Mononuclear cell (primary cell): ENCODE results near the gene EXD1. TPM values are rescaled to one million over a fixed set of nuclear protein-coding genes. Genes with fewer than 3 reads are reported as not detected.
"Not testable (repeated sequence)": the region's sequence is repeated elsewhere in the genome, so short reads cannot be mapped to it uniquely, and the experiment has no call there.

ENCODE experiments used
- H3K27me3 ChIP-seq: 2 replicates; pipeline ENCODE4 v1.6.0; 2011; ENCODE audit warnings: low read length, control low read depth; ENCODE audit not compliant: insufficient read depth
- H3K4me1 ChIP-seq: 2 replicates; pipeline ENCODE4 v1.5.1; 2011; ENCODE audit warnings: mild to moderate bottlenecking, low read length, control low read depth; ENCODE audit not compliant: insufficient read depth
- H3K4me3 ChIP-seq: 2 replicates; pipeline ENCODE4 v1.5.1; 2011; ENCODE audit warnings: mild to moderate bottlenecking, low read length, moderate library complexity
- H3K9me3 ChIP-seq: 2 replicates; pipeline ENCODE4 v1.5.1; 2011; ENCODE audit warnings: low read depth, mild to moderate bottlenecking, control low read depth, low read length
- total RNA-seq: library from RNA; depleted of rRNA; stranded (reverse); fragments of >200 nt; gene quantifications from one replicate; pipeline ENCODE4 v1.2.3, GENCODE V29; 2012

Gene EXD1
- total RNA-seq, 1 donor: not detected

DNA sequence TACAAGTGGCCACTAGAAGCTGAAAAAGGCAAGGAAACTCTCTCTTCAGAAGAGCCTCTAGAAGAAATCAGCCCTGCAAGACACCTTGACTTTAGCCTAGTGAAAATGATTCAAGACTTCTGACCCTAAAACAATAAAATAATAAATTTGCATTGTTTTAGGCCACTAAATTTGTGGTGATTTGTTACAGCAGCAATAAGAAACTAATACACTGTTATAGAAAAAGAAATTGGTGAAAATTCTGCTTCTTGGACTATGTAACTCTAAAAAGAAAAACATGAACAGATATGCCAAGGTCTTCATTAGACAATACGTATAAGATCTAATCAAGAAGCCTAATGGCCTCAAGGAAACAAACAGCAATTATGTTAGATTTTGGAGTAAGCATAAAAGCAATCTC lies 36.1 kb downstream of the EXD1 start:
- Histone ChIP-seq H3K4me1 (no peaks in the 10 kb centered on the region), H3K4me3 (no peak overlapping the region), H3K27me3 (no peaks in the 10 kb centered on the region), H3K9me3 (no peaks in the 10 kb centered on the region)

DNA sequence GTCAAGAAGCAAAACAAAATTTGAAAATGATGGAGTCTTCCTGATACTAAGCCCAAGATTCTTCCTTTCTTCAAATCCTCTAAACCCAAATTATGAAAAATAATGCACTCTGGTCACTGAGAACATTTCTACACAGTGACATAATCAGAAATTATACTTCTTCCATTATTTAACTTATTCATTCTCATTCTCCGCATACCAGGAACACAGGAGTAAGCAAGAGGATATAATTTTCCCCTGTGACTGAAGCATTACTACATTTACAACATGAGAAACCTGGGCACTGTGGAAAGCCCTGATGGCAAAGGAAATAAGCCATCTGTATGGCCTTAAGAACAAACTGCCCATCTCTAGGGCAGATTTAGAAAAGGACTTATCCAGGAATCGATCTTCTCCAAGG lies 47.0 kb downstream of the EXD1 start:
- Histone ChIP-seq H3K27me3 (no peaks in the 10 kb centered on the region), H3K4me3 (no peak overlapping the region), H3K4me1 (no peaks in the 10 kb centered on the region), H3K9me3 (no peaks in the 10 kb centered on the region)

DNA sequence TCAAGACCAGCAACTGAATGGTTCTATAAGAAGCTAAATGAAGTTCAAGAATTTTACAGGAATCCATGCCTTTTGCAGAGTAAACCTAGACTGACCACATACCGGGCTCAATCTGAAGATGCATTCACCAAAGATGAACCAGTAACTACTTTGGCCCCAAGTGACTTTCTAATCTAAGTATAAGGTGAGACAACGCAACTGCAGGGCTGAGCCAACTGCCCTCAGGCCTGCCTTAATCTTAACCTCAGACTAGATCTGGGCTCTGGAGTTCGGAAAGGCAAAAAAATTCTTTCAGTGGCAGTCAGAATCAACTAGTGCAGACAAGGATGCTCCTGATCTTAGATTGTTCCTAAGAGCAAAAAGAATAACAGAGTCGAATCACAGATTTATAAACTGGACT lies 48.3 kb downstream of the EXD1 start:
- H3K4me1 ChIP-seq: no peaks in the 10 kb centered on the region
- no peaks in the 10 kb centered on the region for H3K9me3 ChIP-seq
- no peak overlapping the region for H3K4me3 ChIP-seq
- H3K27me3 ChIP-seq: no peaks in the 10 kb centered on the region

DNA sequence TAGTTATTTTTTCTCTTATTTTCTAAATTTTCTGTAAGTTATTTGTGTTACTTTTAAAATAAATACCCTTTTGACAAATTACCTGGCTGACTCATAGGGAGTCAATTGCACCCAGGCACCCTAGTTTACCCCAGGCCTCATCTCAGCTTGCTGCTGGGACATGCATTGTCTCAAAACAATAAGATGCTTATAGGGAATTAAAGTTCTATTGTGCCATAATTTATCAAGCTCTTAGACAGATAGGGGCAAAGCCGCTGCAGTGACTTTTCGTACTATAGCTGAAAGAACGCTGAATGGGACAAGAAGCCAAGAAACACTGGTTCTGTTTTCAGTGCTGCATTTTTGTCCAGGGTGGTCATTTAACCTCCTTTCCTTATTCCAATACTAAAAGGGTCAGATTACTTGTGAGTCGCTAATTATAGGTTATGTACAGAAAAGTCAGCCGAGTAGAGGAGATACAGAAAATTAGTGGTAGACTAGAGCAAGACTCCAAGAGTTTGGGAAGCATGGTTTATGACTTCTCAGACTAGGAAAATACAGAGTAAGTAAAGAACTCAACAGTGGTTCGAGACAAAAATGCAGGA lies 50.3 kb downstream of the EXD1 start:
- no peaks in the 10 kb centered on the region for H3K9me3 ChIP-seq
- H3K4me3 ChIP-seq: no peak overlapping the region
- no peaks in the 10 kb centered on the region for H3K4me1 ChIP-seq
- H3K27me3 ChIP-seq: no peaks in the 10 kb centered on the region

DNA sequence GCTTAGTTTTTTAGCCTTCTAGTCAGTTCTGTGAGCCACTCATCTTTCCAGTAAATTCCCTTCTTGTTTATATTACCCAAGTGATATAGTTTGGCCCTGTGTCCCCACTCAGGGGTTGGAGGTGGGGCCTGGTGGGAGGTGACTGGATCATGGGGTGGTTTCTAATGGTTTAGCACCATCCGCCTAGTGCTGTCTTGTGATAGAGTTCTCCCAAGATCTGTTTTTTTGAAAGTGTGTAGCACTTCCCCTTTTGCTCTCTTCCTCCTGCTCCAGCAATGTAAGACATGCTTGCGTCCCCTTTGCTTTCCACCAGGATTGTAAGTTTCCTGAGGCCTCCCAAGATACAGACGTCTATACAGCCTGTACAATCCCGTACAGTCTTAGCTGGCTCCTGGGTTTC lies 60.8 kb downstream of the EXD1 start:
- H3K9me3 ChIP-seq: no peaks in the 10 kb centered on the region
- H3K27me3 ChIP-seq: no peaks in the 10 kb centered on the region
- H3K4me3 ChIP-seq: no peak overlapping the region
- peaks cover 12% of the 10 kb centered on the region for H3K4me1 ChIP-seq

DNA sequence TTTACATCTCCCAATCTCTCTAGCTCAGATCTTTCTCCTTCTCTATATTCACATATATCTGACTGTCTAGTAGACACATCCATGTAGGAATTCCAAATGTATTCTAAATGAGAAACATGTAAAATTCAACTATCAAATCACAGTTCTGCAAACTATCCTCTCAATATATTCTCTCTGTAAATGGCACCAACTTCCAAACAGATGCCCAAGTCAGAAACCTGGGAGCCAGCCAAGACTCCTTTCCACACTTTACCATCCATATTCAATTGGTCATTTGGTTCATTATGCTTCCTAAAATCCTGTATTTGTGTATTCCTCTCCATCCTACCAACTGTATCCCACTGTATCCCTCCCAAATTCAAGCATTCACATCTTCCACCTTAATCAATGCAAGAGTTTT lies 61.5 kb downstream of the EXD1 start:
- H3K4me3 ChIP-seq: no peak overlapping the region
- peaks cover 12% of the 10 kb centered on the region for H3K4me1 ChIP-seq
- no peaks in the 10 kb centered on the region for H3K9me3 ChIP-seq
- H3K27me3 ChIP-seq: no peaks in the 10 kb centered on the region

DNA sequence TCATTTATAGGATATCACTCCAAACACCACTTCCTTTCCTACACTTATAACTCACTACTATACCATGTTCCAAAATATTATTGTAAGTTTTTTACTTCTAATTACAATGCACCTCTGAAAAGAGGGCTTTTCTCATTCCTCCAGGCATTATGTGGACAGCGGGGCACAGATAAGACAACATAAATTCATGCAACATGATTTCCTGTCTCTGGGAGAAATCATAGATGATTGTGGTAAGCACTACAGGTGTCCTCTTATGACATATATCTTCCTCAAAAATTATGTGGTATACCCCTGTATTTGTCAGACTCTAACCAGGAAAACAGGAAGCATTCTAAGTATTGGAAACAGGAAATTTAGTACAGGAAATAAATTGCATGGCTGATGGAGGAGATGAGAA lies 68.8 kb downstream of the EXD1 start:
- no peak overlapping the region for H3K4me3 ChIP-seq
- no peaks in the 10 kb centered on the region for H3K27me3 ChIP-seq
- H3K4me1 ChIP-seq: no peaks in the 10 kb centered on the region
- no peaks in the 10 kb centered on the region for H3K9me3 ChIP-seq

DNA sequence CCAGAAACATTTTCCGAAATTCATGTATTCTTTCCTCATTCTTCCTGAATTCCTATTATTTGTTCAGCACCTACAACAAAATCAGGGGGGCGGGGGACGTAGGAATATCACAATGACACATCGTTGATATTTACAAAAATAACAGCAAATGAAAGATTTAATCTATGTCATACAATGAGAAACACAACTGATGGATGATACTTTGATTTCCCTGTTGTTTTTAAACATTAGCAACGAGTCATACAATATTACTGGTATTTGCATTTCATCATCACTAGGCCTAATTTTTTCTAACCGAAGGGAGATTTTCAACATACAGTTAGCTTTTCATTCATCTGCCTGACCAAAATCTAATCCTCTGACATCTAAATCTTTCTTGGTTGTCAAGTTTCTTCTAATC lies 69.2 kb downstream of the EXD1 start:
- no peaks in the 10 kb centered on the region for H3K27me3 ChIP-seq
- H3K4me3 ChIP-seq: no peak overlapping the region
- H3K4me1 ChIP-seq: no peaks in the 10 kb centered on the region
- H3K9me3 ChIP-seq: no peaks in the 10 kb centered on the region

DNA sequence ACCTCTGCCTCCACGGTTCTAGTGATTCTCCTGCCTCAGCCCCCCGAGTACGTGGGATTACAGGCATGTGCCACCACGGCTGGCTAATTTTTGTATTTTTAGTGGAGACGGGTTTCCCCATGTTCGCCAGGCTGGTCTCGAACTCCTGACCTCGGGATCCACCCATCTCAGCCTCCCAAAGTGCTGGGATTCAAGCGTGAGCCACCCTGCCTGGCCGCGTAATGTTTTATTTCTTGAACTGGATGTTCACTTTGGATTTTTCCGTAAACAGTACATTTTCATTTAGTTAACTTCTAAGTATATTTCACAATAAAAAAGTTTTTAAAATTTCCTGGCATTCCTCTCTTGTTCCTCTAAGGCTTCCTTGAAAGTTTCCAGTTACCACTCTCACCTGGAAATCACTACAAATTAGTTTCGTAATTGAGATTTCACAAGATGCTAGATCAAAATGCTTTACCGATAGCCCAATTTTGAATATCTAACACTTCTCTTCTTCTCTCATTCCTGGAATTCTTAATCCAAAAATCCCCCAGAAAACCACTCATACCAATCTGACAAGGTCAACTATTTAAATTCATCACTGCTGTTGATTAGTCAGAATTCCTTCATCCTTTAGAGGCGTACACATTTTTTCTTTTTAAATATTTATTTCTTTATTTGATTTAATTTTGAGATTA lies 69.8 kb downstream of the EXD1 start:
- H3K27me3 ChIP-seq: no peaks in the 10 kb centered on the region
- H3K9me3 ChIP-seq: no peaks in the 10 kb centered on the region
- H3K4me1 ChIP-seq: no peaks in the 10 kb centered on the region
- no peak overlapping the region for H3K4me3 ChIP-seq

DNA sequence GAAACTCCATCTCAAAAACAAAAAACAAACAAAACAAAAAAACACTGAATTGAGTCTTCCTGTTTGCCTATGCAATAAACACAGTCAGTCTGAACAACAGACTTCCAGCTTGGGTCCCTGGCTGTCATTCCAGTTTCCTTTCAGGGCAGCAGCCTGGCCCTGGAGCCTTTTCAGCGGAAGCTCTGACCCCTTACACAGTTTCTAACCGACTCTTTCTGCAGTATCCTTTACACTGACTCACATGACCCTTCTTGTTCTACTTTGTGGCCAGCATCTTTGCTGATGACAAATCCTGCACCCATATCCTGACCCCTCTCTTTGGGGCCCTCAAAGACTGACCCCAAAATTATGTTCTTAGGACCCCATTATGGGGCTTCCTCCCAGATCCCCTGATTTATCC lies 76.1 kb downstream of the EXD1 start:
- no peaks in the 10 kb centered on the region for H3K9me3 ChIP-seq
- no peak overlapping the region for H3K4me3 ChIP-seq
- H3K4me1 ChIP-seq: no peaks in the 10 kb centered on the region
- no peaks in the 10 kb centered on the region for H3K27me3 ChIP-seq

DNA sequence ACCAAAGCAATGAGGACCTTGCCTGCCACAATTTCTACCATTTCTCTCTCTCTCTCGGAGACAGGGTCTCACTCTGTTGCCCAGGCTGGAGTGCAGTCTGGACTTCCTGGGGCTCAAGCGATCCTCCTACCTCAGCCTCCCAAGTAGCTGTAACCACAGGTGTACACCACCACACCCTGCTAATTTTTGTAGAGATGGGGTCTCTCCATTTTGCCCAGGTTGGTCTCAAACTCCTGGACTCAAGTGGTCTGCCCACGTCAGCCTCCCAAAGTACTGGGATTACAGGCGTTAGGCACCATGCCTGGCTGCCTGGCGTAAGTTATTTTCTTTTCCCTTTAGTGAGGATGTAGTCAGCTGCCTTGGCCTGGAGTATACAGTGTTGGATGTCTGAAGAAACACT lies 76.8 kb downstream of the EXD1 start:
- no peak overlapping the region for H3K4me3 ChIP-seq
- no peaks in the 10 kb centered on the region for H3K9me3 ChIP-seq
- no peaks in the 10 kb centered on the region for H3K4me1 ChIP-seq
- H3K27me3 ChIP-seq: no peaks in the 10 kb centered on the region

DNA sequence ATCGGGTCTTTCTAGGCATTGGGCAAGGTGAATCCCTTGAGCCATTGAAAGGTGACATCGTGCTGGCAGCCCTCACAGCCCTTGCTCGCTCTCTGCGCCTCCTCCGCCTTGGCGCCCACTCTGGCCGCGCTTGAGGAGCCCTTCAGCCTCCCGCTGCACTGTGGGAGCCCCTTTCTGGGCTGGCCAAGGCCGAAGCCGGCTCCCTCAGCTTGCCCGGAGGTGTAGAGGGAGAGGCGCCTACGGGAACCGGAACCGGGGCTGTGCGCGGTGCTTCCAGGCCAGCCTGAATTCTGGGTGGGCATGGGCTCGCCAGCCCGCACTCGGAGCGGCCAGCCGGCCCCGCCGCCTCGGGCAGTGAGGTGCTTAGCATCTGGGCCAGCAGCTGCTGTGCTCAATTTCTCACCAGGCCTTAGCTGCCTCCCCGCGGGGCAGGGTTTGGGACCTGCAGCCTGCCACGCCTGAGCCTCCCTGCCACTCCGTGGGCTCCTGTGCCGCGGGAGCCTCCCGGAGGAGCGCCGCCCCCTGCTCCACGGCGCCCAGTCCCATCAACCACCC lies 79.0 kb downstream of the EXD1 start:
- Histone ChIP-seq H3K27me3 (no peaks in the 10 kb centered on the region), H3K9me3 (no peaks in the 10 kb centered on the region), H3K4me1 (no peaks in the 10 kb centered on the region), H3K4me3 (no peak overlapping the region)

DNA sequence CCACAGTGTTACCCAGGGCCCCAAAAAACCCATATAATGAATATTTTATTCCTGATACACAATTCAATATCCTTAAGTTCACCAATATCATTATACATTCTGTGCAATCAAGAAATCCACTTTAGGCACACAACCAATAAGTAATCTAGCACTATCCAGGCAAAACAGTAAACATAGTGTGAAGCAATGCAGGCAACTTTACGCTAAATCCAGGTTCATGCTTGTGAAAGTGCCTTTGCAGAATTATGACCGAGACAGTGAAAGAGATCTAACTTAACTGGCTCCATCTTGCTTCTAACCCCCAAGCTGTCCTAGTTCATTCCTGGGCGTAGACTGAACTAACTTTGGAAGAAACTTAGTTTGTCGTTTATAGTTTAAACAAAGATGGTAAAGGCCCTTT lies 80.3 kb downstream of the EXD1 start:
- Histone ChIP-seq H3K4me3 (no peak overlapping the region), H3K9me3 (no peaks in the 10 kb centered on the region), H3K27me3 (no peaks in the 10 kb centered on the region), H3K4me1 (no peaks in the 10 kb centered on the region)

DNA sequence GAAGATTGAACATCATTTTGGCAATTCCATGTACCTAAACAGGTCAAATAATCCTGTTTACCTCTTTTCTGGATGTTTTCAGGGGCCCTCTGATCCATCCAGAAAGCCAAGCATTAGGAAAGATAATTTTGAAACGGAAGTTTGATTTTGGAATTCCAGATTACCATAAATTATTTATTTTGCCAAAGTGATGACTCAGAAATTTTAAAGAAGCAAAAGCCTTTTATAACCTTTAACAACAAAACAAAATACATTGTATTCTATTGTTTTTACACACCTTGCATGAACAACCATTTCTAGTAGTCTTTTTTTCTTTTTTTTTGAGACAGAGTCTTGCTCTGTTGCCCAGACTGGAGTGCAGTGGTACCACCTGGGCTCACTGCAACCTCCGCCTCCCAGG lies 82.5 kb downstream of the EXD1 start:
- Histone ChIP-seq H3K4me3 (no peak overlapping the region), H3K4me1 (no peaks in the 10 kb centered on the region)

DNA sequence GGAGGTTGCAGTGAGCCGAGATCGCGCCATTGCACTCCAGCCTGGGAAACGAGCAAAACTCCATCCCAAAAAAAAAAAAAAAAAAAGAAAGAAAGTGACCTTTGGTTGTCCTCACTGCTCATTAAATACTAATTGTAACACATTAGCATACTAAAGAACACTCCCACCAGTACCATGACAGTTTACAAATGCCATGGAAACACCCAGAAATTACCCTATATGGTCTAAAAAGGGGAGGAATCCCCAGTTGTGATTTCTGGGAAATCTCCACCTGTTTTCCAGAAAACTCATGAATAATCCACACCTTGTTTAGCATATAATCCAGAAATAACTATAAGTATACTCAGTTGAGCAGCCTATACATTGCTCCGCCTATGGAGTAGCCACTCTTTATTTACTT lies 90.9 kb downstream of the EXD1 start:
- H3K27me3 ChIP-seq: no peaks in the 10 kb centered on the region
- H3K4me3 ChIP-seq: no peak overlapping the region
- no peaks in the 10 kb centered on the region for H3K4me1 ChIP-seq
- H3K9me3 ChIP-seq: no peaks in the 10 kb centered on the region

More for the DNA sequence above, 82.5 kb downstream of the EXD1 start:
- H3K9me3 ChIP-seq: no peaks in the 10 kb centered on the region
- H3K27me3 ChIP-seq: no peaks in the 10 kb centered on the region

DNA sequence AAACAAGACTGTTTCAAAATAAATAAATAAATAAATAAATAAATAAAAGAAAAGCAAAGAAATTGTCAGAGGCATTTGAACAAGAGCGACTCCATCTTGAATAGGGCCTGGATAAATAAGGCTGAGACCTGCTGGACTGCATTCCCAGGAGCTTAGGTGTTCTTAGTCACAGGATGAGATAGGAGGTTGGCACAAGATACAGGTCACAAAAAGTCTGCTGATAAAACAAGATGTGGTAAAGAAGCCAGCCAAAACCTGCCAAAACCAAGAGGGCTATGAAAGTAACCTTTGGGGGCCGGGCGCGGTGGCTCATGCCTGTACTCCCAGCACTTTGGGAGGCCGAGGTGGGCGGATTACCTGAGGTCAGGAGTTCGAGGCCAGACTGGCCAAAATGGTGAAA lies 91.4 kb downstream of the EXD1 start:
- not testable (repeated sequence) for H3K4me3 ChIP-seq, H3K27me3 ChIP-seq, H3K4me1 ChIP-seq, H3K9me3 ChIP-seq
